Liver (tissue), 9 donors: ENCODE data around the gene CDS1. TPM values are rescaled to one million over a fixed set of nuclear protein-coding genes. Genes with fewer than 3 reads are reported as not detected.

Experiments used
- DNase-seq: peaks from one replicate; pipeline ENCODE4 v3.0.0-alpha.2; 2017; ENCODE audit warnings: low spot score
- H3K27ac ChIP-seq, 2 donors: one replicate each; pipeline ENCODE4 v1.7.0; 2013; ENCODE audit warnings: inconsistent platforms in 2 of 2, low read length in 2 of 2, control low read depth in 1 of 2, low read depth in 1 of 2, mild to moderate bottlenecking in 1 of 2
- H3K27me3 ChIP-seq, 4 donors: one replicate each; pipeline versions ENCODE4 v1.6.1 to v1.7.0; 2013; ENCODE audit warnings: low read length in 3 of 4, inconsistent platforms in 1 of 4, mild to moderate bottlenecking in 1 of 4, moderate library complexity in 1 of 4; ENCODE audit not compliant: control insufficient read depth in 4 of 4, insufficient read depth in 4 of 4
- H3K36me3 ChIP-seq, 4 donors: one replicate each; pipeline versions ENCODE4 v1.6.1 to v1.7.0; 2013; ENCODE audit warnings: low read length in 3 of 4, mild to moderate bottlenecking in 3 of 4, low read depth in 1 of 4, moderate library complexity in 1 of 4; ENCODE audit not compliant: control insufficient read depth in 4 of 4, insufficient read depth in 3 of 4
- H3K4me1 ChIP-seq, 4 donors: one replicate each; pipeline versions ENCODE4 v1.6.1 to v1.7.0; 2013; ENCODE audit warnings: low read length in 3 of 4, mild to moderate bottlenecking in 3 of 4, moderate library complexity in 1 of 4; ENCODE audit not compliant: control insufficient read depth in 4 of 4, insufficient read depth in 4 of 4
- H3K4me3 ChIP-seq, 3 donors: one replicate each; pipeline versions ENCODE4 v1.6.1 to v1.7.0; 2013; ENCODE audit warnings: low read length in 3 of 3, control low read depth in 1 of 3, low read depth in 1 of 3, mild to moderate bottlenecking in 1 of 3
- H3K9ac ChIP-seq, 2 donors: one replicate each; pipeline ENCODE4 v1.7.0; 2013; ENCODE audit warnings: low read length in 2 of 2, mild to moderate bottlenecking in 2 of 2, moderate library complexity in 2 of 2, control low read depth in 1 of 2, low read depth in 1 of 2
- H3K9me3 ChIP-seq, 4 donors: one replicate each; pipeline versions ENCODE4 v1.6.1 to v1.7.0; 2013; ENCODE audit warnings: low read length in 3 of 4; ENCODE audit not compliant: control insufficient read depth in 4 of 4
- ATF3 ChIP-seq: IDR thresholded peaks from 2 replicates; pipeline ENCODE4 v1.6.1; 2016; ENCODE audit warnings: antibody characterized with exemption
- CTCF ChIP-seq: fragments of 150-350 bp; IDR thresholded peaks from 2 replicates; pipeline ENCODE4 v1.5.1; 2017; ENCODE audit warnings: improper control_type of control experiment, low read depth, low read length; ENCODE audit not compliant: missing input control
- EGR1 ChIP-seq, 2 donors: IDR thresholded peaks; 2 replicates each; pipeline ENCODE4 v1.6.1; 2016 to 2018; ENCODE audit warnings: antibody characterized with exemption in 2 of 2, low read depth in 2 of 2
- FOXA1 ChIP-seq: IDR thresholded peaks from 2 replicates; pipeline ENCODE4 v1.6.1; 2016; ENCODE audit warnings: antibody characterized with exemption
- FOXA2 ChIP-seq: IDR thresholded peaks from 2 replicates; pipeline ENCODE4 v1.6.1; 2016; ENCODE audit warnings: antibody characterized with exemption
- GABPA ChIP-seq, 2 donors: IDR thresholded peaks in 1 of 2; conservative IDR thresholded peaks in 1 of 2; 2 replicates each; pipeline ENCODE4 v1.6.1; 2016; ENCODE audit warnings: antibody characterized with exemption in 2 of 2, mild to moderate bottlenecking in 1 of 2, moderate library complexity in 1 of 2
- HNF4A ChIP-seq, 2 donors: conservative IDR thresholded peaks; 2 replicates each; pipeline ENCODE4 v1.6.1; 2016; ENCODE audit warnings: antibody characterized with exemption in 2 of 2, mild to moderate bottlenecking in 2 of 2
- HNF4G ChIP-seq: IDR thresholded peaks from 2 replicates; pipeline ENCODE4 v1.6.1; 2016; ENCODE audit warnings: antibody characterized with exemption
- JUND ChIP-seq, 2 donors: IDR thresholded peaks; 2 replicates each; pipeline ENCODE4 v1.6.1; 2016; ENCODE audit warnings: antibody characterized with exemption in 2 of 2
- NR2F2 ChIP-seq: IDR thresholded peaks from 2 replicates; pipeline ENCODE4 v1.6.1; 2016; ENCODE audit warnings: antibody characterized with exemption
- RAD21 ChIP-seq, 2 donors: IDR thresholded peaks; 2 replicates each; pipeline ENCODE4 v1.6.1; 2016; ENCODE audit warnings: antibody characterized with exemption in 2 of 2, mild to moderate bottlenecking in 2 of 2
- REST ChIP-seq: IDR thresholded peaks from 2 replicates; pipeline ENCODE4 v1.6.1; 2016; ENCODE audit warnings: antibody characterized with exemption, mild to moderate bottlenecking
- RXRA ChIP-seq, 2 donors: IDR thresholded peaks; 2 replicates each; pipeline ENCODE4 v1.6.1; 2017 to 2018; ENCODE audit warnings: antibody characterized with exemption in 2 of 2, mild to moderate bottlenecking in 1 of 2
- SP1 ChIP-seq: IDR thresholded peaks from 2 replicates; pipeline ENCODE4 v1.6.1; 2018; ENCODE audit warnings: antibody characterized with exemption, mild to moderate bottlenecking
- TAF1 ChIP-seq: conservative IDR thresholded peaks from 2 replicates; pipeline ENCODE4 v1.6.1; 2016; ENCODE audit warnings: antibody characterized with exemption, mild to moderate bottlenecking
- YY1 ChIP-seq: IDR thresholded peaks from 2 replicates; pipeline ENCODE4 v1.6.1; 2016; ENCODE audit warnings: antibody characterized with exemption, mild to moderate bottlenecking
- ZBTB33 ChIP-seq: IDR thresholded peaks from 2 replicates; pipeline ENCODE4 v1.6.1; 2016; ENCODE audit warnings: antibody characterized with exemption
- WGBS: extraction: QIAGEN DNeasy Blood & Tissue Kit; methylation state at CpG from one replicate; pipeline ENCODE4 v1.1.7; 2013; 5-methylcytosine and 5-hydroxymethylcytosine counted together
- polyA plus RNA-seq, 2 donors: library from polyadenylated mRNA; stranded (reverse) in 1 of 2; unstranded in 1 of 2; fragments of 200-250 nt in 1 of 2; fragments of >200 nt in 1 of 2; fragmentation: Nextera tagmentation in 1 of 2; extraction: Ambion mirVana in 1 of 2; gene quantifications; one replicate each; pipeline versions ENCODE4 v1.2.1 to v1.2.3, GENCODE V29; 2013 to 2015
- total RNA-seq, 2 donors: library from RNA; depleted of rRNA; stranded (reverse); fragments of >200 nt; gene quantifications; one replicate each; pipeline ENCODE4 v1.2.3, GENCODE V29; 2014
- donor health status: healthy.
- donor health status: healthy.
- donor health status: healthy.
- donor health status: healthy.
- donor health status: healthy.

CDS1 gene
- total and polyA plus RNA-seq, 4 donors = 0.56 to 3.6 (median 0.78) TPM

- Histone ChIP-seq H3K27ac (no peak overlapping the region), H3K4me3 (no peak overlapping the region), H3K9ac (no peak overlapping the region), H3K36me3 (no peaks in the 10 kb centered on the region), H3K27me3 (peaks cover 0 to 8% (median 0%) of the 10 kb centered on the region in 4 donors), H3K9me3 (no peaks in the 10 kb centered on the region), H3K4me1 (peaks cover 0 to 6% (median 1%) of the 10 kb centered on the region in 4 donors)
- no peak for DNase-seq
- TF ChIP-seq HNF4A (conservative IDR thresholded peaks at IDR 0.05) (no peak), YY1 (no peak), SP1 (no peak), FOXA2 (no peak), CTCF (no peak), EGR1 (IDR thresholded peaks at IDR 0.05; ENCODE audit: low read depth in 2 of 2) (no peak), NR2F2 (no peak), ATF3 (no peak), JUND (IDR thresholded peaks at IDR 0.05) (no peak), REST (no peak), GABPA (IDR thresholded peaks at IDR 0.05 in 1 of 2, conservative IDR thresholded peaks at IDR 0.05 in 1 of 2) (no peak), ZBTB33 (no peak), TAF1 (no peak), RXRA (IDR thresholded peaks at IDR 0.05) (no peak), HNF4G (no peak), FOXA1 (no peak)
- 96% methylated on average over 5 of the region's 5 CpGs for WGBS
Measured at GRCh38 chr4:84644087-84644486, 61.2 kb downstream of the CDS1 start.

GRCh38 chr4:84647312-84647884 is 64.5 kb downstream of the CDS1 start:
- Histone ChIP-seq H3K36me3 (no peaks in the 10 kb centered on the region), H3K9ac (no peak overlapping the region), H3K27ac (no peak overlapping the region), H3K4me3 (no peak overlapping the region), H3K27me3 (peaks cover 0 to 6% (median 0%) of the 10 kb centered on the region in 4 donors), H3K4me1 (peaks cover 0 to 6% (median 1%) of the 10 kb centered on the region in 4 donors), H3K9me3 (no peaks in the 10 kb centered on the region)
- 24% methylated on average over 2 of the region's 2 CpGs for WGBS
- no peak for DNase-seq
- TF ChIP-seq SP1 (no peak), HNF4G (no peak), TAF1 (no peak), ZBTB33 (no peak), REST (no peak), RAD21 (IDR thresholded peaks at IDR 0.05) (peak in 1 of 2 donors; percentile 19), FOXA2 (peak; percentile 31), HNF4A (conservative IDR thresholded peaks at IDR 0.05) (peak; percentile 57 to 61), EGR1 (IDR thresholded peaks at IDR 0.05; ENCODE audit: low read depth in 2 of 2) (no peak), GABPA (IDR thresholded peaks at IDR 0.05 in 1 of 2, conservative IDR thresholded peaks at IDR 0.05 in 1 of 2) (no peak), JUND (IDR thresholded peaks at IDR 0.05) (peak in 1 of 2 donors; percentile 46), NR2F2 (no peak), FOXA1 (no peak), RXRA (IDR thresholded peaks at IDR 0.05) (peak; percentile 24 to 58)
